GM21619 (cell line): ENCODE results near the gene TRAPPC11.

Experiments used
- ATAC-seq: cut with Tn5 transposase; IDR thresholded peaks from one replicate; pipeline ENCODE4 v1.9.1; 2021; ENCODE audit not compliant: unreplicated experiment

TRAPPC11 gene

GRCh38 chr4:183757060-183757459 is 98.0 kb downstream of the TRAPPC11 start:
- ATAC-seq, result no peak

GRCh38 chr4:183758061-183758757 is 99.1 kb downstream of the TRAPPC11 start:
- ATAC-seq, result no peak

- no peak for ATAC-seq
Observed at GRCh38 chr4:183758758-183759447, 99.8 kb downstream of the TRAPPC11 start.

DNA sequence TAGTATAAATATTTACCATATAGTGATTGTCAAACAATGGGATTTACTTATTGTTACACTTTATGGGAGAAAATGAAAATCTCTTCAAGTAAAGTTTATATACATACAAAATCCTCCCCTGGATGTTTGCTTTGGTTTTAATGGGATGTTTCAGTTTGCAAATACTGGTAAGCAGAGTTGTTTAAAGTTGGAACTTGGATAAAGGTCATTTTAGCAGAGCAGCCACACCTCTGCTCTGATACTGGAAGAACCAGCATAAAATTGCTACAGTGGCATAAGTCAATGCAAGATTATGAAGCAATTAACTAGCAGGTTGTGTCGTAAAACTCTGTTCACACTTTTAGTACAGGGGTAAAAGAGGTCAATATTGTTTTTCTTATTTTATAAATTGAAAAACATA is 101.2 kb downstream of the TRAPPC11 start:
- ATAC-seq, result no peak
